ENCODE results near the gene ACAP2. TPM values are rescaled to one million over a fixed set of nuclear protein-coding genes. Genes with fewer than 3 reads are reported as not detected.

ACAP2 gene
- total and polyA plus RNA-seq, 4 donors: 11.2 to 146 (median 38.7) TPM

DNA sequence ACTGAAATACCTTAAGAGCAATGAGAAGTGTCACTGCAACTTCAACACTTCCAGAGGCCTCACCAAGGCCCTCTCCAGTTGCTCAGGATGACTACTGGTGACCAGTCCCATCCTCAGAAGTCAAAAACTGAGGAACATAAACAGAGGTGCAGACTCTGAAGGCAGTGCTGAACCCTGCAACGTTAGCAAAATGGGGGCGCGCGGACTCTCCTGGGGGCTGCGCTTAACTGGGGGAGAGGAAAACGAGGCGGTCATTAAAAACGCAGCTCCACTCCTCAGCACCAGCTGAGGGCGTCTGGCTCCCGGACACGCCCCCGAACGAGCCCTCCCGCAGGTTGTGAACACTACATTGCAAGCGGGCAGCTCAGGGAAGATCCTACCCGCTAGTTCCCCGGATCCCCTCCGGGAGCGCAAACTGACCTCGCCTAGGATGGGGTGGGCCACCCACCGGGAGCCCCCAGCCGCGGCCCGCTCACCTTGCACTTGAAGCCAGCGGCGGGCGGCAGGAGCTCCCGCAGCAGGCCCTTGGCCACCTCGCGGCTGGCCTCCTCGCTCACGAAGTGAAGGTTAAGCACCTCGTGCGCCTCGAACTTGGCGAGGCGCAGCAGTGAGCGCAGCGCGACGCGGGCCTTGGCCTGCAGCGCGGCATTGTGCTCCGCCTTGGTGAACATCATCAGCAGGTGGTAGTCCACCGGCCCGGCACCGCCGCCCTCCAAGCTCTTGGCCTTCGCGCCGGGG is 172.6 kb downstream of the ACAP2 start:
- Histone ChIP-seq H3K9ac (ENCODE audit: insufficient read depth in 1 of 2, low read length in 2 of 2) (no peak overlapping the region), H3K27ac (ENCODE audit: low read depth in 1 of 2, low read length in 1 of 2) (peak overlapping the region; percentile 43 to 86), H3K36me3 (ENCODE audit: control insufficient read depth in 4 of 4, insufficient read depth in 4 of 4, low read length in 4 of 4) (peaks cover 0 to 4% (median 0%) of the 10 kb centered on the region in 4 donors), H3K4me1 (ENCODE audit: control insufficient read depth in 5 of 5, insufficient read depth in 5 of 5, low read length in 5 of 5) (peaks cover 0 to 20% (median 4%) of the 10 kb centered on the region in 5 donors), H3K9me3 (ENCODE audit: control insufficient read depth in 4 of 4, insufficient read depth in 3 of 4, low read length in 3 of 4) (no peaks in the 10 kb centered on the region), H3K27me3 (ENCODE audit: control insufficient read depth in 3 of 3, insufficient read depth in 3 of 3, low read length in 2 of 3) (no peaks in the 10 kb centered on the region), H3K4me3 (peak overlapping the region; percentile 90)
- DNase-seq (peak; percentile 32 to 47 (median 41)), ATAC-seq (ENCODE audit: insufficient read depth, low FRiP score) (no peak)
- 1% methylated on average over 51 to 52 of the region's 52 CpGs for WGBS, 2 donors
- TF ChIP-seq, protein P1, sequence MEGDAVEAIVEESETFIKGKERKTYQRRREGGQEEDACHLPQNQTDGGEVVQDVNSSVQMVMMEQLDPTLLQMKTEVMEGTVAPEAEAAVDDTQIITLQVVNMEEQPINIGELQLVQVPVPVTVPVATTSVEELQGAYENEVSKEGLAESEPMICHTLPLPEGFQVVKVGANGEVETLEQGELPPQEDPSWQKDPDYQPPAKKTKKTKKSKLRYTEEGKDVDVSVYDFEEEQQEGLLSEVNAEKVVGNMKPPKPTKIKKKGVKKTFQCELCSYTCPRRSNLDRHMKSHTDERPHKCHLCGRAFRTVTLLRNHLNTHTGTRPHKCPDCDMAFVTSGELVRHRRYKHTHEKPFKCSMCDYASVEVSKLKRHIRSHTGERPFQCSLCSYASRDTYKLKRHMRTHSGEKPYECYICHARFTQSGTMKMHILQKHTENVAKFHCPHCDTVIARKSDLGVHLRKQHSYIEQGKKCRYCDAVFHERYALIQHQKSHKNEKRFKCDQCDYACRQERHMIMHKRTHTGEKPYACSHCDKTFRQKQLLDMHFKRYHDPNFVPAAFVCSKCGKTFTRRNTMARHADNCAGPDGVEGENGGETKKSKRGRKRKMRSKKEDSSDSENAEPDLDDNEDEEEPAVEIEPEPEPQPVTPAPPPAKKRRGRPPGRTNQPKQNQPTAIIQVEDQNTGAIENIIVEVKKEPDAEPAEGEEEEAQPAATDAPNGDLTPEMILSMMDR (IDR thresholded peaks at IDR 0.05; ENCODE audit: control extremely low read depth, extremely low read depth): no peak

DNA sequence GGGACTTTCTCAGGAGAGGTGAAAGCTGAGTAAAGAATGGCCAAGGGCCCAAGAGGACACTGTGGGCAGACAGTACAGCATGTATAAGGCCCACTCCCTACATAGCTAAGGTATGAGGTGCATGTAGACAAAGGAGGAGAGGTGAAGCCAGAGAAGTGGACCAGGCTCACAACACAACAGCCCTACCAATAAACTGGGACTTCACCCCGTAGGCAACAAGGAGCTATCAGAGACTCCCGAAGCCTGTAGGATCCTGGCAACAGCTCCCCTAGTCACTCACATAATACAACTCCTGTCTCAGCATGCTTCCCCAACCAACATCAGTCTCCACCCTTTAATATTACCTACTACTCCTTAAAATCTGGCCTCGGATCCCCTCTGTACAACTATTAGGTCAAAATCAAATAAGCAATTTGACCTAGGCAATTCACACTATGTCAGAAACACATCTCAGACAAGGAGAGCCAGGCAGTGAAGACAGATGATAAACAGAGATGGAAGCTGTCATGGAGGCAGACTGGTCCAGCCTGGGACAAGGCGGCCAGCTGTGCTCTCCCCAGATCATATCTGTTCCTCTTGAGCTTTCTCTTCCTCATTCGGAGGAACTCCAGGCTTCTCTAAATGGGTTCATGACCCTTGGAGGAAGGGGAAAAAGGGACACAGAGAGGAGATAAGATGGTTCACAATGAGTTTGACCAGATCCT is 173.3 kb downstream of the ACAP2 start:
- Histone ChIP-seq H3K9me3 (ENCODE audit: control insufficient read depth in 4 of 4, insufficient read depth in 3 of 4, low read length in 3 of 4) (no peaks in the 10 kb centered on the region), H3K36me3 (ENCODE audit: control insufficient read depth in 4 of 4, insufficient read depth in 4 of 4, low read length in 4 of 4) (peaks cover 0 to 4% (median 0%) of the 10 kb centered on the region in 4 donors), H3K27ac (ENCODE audit: low read depth in 1 of 2, low read length in 1 of 2) (no peak overlapping the region), H3K9ac (ENCODE audit: insufficient read depth in 1 of 2, low read length in 2 of 2) (no peak overlapping the region), H3K4me3 (peak overlapping the region; percentile 90), H3K27me3 (ENCODE audit: control insufficient read depth in 3 of 3, insufficient read depth in 3 of 3, low read length in 2 of 3) (no peaks in the 10 kb centered on the region), H3K4me1 (ENCODE audit: control insufficient read depth in 5 of 5, insufficient read depth in 5 of 5, low read length in 5 of 5) (peaks cover 0 to 20% (median 4%) of the 10 kb centered on the region in 5 donors)
- TF ChIP-seq, protein P1 (IDR thresholded peaks at IDR 0.05; ENCODE audit: control extremely low read depth, extremely low read depth): no peak
- ATAC-seq (ENCODE audit: insufficient read depth, low FRiP score) (no peak), DNase-seq (no peak)
- 66 to 68% methylated on average over 5 of the region's 5 CpGs for WGBS, 2 donors

DNA sequence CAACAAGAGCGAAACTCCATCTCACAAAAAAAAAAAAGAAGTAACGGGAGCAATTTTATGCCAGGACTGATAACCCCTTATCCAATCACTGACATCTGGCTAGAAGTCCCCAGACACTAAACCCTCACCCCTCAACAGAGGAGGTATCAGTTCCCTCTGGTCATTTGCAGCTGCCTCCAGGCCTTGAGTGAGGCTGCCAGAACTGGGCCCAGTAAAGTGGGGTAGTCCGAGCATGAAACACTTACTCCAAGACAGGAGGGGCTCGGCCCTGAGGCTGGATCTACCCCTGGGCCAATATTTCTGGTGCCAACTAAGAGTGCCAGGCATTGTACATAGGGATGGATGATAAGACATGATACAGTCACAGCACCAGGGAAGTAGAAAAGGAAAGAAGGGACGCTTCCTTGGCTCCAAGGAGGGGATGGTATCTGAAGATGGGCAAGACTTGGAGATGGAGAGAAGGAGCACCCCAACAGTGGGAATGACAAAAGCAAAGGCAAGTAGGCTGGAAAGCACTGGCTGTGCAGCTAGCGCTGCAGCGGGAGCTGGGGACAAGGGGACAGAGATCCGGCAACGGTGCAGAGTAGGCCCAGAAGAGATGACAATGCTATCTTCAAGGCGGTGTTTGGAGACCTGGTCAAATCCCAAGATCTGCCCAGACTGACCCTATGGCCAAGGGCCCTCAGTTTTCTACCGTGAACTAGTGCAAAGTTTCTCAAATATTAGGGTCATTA is 174.1 kb downstream of the ACAP2 start:
- Histone ChIP-seq H3K27ac (ENCODE audit: low read depth in 1 of 2, low read length in 1 of 2) (no peak overlapping the region), H3K27me3 (ENCODE audit: control insufficient read depth in 3 of 3, insufficient read depth in 3 of 3, low read length in 2 of 3) (no peaks in the 10 kb centered on the region), H3K4me3 (no peak overlapping the region), H3K36me3 (ENCODE audit: control insufficient read depth in 4 of 4, insufficient read depth in 4 of 4, low read length in 4 of 4) (peaks cover 0 to 4% (median 0%) of the 10 kb centered on the region in 4 donors), H3K9ac (ENCODE audit: insufficient read depth in 1 of 2, low read length in 2 of 2) (no peak overlapping the region), H3K9me3 (ENCODE audit: control insufficient read depth in 4 of 4, insufficient read depth in 3 of 4, low read length in 3 of 4) (no peaks in the 10 kb centered on the region), H3K4me1 (ENCODE audit: control insufficient read depth in 5 of 5, insufficient read depth in 5 of 5, low read length in 5 of 5) (peaks cover 0 to 20% (median 4%) of the 10 kb centered on the region in 5 donors)
- no peak for DNase-seq
- TF ChIP-seq, protein P1 (IDR thresholded peaks at IDR 0.05; ENCODE audit: control extremely low read depth, extremely low read depth): no peak
- 95 to 97% methylated on average over 11 of the region's 11 CpGs for WGBS, 2 donors
- no peak for ATAC-seq (ENCODE audit: insufficient read depth, low FRiP score)
